RKO (cell line): ENCODE data around the gene ZNF264.
"Not testable (repeated sequence)": the region's sequence is repeated elsewhere in the genome, so short reads cannot be mapped to it uniquely, and the experiment has no call there.

Source experiments
- DNase-seq: peaks from one replicate; pipeline ENCODE4 v3.0.0-alpha.2; 2016; ENCODE audit warnings: low spot score

Gene ZNF264

DNA sequence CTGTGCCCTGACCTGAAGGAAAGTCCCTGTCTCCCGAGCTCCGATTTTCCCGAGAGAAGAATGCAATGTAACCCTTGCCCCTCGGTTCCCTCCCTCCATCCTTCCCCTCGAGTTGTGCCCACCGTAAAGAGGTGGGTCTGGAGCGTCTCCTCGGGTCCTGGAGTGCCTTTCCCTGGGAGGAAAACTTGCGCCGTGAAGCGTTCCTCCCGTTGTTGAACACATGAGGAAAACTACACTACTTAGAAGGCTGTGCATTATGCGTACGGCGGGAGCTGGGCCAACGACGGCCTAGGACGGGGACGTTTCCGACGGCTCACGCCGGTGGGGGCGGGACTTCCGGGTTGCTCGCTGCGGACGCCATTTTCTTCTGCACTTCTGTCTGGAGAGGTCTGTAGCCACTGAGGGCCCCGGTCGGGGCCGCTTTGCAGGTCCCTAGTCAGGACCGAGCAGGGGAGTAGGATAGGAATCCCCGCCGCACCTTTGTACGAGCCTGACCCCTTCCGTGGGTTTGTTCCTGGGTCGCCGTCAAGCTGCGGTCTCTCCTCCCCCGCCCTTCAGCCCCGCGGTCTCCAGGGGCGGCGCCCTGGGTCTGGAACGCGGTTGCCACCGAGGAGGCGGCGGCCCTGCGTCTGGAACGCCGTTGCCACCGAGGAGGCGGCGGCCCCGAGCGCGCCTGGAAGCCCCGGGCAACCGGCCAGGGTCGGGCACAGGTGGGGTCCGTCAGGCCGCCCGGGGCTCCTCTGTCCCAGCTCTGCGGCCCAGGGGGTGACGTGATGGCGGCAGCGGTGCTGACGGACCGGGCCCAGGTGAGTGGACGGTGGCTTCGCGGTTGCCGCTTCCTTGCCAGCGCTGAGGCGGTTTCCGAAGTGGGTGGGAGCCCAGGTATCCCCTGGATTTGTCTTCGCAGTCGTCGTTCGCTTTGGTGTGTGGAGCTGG lies at the start of gene ZNF264:
Gene ZNF264 (plus strand): TSS at position 360 of the 936 bp plus-strand sequence. CDS start 414 bp downstream, at position 774.
- DNase-seq, result peak; percentile 87

DNA sequence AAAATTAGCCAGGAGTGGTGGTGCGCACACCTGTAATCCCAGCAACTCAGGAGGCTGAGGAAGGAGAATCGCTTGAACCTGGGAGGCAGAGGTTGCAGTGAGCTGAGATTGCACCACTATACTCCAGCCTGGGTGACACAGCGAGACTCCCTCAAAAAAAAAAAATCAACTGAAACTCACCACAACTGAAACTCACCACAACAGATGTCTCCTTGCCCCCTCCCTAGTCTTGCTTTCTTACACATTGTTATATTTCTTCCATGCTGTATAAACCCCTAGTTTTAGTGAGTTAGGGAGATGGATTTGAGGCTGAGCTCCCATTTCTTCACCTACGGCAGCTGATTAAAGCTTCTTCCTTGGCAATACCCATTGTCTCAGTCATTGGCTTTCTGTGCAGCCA lies 49.6 kb upstream of the ZNF264 start:
- DNase-seq, result no peak

DNA sequence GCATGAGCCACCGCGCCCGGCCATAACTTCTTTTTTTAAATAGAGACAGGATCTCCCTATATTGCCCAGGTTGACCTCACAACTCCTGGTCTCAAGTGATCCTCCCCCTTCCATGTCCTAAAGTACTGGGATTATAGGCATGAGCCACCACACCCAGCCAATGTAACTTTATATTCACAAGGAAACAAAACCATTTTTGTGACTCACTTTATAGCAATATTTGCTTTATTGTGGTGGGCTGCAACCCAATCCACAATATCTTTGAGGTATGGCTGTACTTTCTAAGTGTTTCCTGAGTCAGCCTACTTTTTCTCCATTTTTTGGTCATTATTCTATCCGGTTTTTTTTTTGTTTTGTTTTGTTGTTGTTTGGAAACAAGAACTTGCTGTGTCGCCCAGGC lies 38.4 kb upstream of the ZNF264 start:
- no peak for DNase-seq

DNA sequence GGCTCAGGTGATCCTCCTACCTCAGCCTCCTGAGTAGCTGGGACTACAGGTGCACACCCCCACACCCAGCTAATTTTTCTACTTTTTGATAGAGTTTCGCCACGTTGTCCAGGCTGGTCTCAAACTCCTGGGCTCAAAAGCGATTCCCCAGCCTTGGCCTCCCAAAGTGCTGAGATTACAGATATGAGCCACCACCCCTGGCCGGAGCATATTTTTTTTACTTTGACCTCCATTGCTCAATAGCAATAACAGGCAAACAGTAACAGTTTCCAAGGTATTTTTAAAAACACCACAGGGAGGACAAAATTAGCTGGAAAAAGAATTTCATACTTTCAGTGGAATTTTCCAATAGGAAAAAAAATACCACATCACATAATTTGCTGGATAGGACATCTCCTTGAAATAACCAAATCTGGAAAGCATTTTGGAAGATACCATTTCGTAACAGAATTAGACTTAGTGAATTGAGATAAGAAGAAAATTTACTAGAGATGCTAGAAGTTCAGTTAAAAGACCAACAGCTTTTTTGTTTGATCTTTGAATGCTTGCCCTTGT lies 29.2 kb upstream of the ZNF264 start:
- DNase-seq, result no peak

DNA sequence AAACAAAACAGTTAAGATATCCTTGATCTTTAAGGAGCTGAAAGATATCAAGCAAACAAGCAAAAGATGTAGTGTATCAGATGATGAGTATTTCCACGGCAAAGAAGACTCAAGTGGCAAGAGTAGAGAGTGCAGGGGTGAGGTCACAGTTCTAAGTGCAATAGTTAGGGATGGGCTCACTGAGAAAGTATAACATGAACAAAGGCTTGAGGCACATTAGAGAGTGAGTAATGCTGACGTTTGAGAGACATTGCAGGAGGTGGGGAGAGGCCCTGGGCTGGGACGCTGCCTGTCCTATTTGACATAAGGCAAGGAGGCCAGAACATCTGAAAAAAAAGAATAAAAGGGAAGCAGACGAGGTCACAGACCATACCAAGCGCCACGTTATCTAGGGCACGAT lies 25.5 kb upstream of the ZNF264 start:
- DNase-seq, result peak; percentile 72

DNA sequence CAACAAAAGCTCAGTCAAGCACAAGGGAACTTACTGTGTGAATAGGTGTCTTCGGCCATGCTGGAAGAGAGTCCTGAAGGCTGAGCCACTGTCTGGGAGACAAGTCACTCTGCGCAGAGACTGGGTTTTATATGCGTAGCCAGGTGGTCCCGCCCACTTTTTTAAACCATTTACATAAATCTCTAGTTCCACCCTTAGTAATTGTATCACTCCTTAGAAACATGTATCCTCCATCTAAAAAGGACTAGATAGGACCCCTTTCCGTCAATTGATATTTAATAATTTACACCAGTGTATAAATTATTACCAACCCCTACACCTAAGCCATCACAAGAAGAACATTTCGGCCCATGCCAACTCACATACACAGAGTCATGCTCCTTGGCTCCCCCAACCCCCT lies 23.9 kb upstream of the ZNF264 start, which contains the start of gene DUXA:
Gene DUXA (minus strand): TSS at position 101 of the 400 bp plus-strand sequence. CDS start 42 bp downstream, at position 59.
- DNase-seq, result no peak

DNA sequence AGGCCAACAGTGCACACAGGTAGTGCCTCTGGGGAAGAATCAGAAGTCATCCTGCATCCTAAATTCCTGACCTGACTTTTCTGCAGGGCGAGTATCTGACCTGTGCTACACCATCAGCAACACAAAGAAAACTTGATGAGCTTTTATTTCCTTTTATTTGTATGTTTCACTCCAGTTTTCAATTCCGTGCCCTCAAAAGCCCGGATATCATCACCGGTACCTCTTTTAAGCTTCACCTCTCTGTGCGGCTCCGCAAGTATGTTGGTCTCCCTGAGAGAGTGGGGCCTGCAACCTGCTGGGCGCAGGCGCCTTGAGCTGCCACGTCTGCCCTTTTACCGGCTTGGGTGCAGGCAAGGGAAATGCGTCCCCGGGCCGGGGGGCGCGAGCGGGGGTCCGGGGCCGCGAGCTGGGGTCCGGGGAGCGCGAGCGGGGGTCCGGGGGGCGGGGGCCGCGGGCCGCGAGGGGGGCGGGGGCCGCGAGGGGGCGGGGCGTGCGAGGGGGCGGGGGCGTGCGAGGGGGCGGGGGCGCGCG lies 19.7 kb upstream of the ZNF264 start:
- no peak for DNase-seq

DNA sequence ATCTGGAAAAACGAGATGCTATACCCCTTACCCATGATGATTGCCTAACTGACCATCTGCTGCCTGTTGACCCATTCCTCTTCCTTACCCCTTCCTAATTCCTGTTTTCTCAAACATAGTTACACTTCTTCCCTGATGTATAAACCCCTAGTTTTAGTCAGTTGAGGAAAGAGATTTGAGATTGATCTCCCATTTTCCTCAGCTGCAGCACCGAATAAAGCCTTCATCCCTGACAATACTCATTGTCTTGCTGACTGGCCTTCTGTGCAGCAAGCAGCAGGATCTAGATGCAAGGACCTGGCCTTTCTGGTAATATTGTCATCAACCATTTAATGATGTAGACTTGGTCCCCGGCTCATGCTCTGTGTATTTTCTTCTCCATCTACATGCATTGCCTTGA lies 999 bp upstream of the ZNF264 start:
- no peak for DNase-seq

DNA sequence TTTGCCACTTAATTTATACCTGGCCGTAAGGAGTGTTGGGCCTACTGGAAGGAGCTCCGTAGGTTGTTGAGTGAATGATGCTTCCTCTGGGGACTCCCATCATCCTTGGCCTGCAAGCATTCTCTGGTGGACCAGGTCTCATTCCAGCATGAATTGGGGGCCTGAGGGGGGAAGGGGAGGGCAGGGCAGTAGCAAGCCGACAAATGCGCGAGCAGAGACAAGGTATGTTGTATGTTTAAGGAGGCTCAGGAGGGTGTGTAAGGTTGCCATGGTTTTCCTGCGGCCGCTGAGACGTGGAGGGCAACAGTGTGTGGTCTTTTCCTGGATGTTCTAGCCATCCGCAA lies 749 bp downstream of the ZNF264 start:
- peak; percentile 9 for DNase-seq

DNA sequence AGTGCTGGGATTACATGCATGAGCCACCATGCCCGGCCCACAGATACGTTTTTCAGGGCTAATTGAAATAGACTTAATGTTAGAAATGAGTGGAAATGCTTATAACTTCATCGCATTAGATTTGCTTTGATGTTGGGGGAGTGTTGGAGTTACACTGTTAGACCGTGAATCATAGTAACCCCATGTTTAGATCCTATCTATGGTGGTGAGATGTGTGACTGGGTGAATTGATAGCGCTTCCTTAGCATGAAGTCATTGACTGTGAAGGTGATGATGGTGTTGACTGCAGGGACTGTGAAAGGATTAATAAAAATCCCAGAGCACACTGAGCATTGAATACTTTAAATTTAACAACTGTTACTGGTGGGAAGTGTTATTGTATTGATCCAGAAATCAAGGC lies 1.7 kb downstream of the ZNF264 start:
- no peak for DNase-seq

DNA sequence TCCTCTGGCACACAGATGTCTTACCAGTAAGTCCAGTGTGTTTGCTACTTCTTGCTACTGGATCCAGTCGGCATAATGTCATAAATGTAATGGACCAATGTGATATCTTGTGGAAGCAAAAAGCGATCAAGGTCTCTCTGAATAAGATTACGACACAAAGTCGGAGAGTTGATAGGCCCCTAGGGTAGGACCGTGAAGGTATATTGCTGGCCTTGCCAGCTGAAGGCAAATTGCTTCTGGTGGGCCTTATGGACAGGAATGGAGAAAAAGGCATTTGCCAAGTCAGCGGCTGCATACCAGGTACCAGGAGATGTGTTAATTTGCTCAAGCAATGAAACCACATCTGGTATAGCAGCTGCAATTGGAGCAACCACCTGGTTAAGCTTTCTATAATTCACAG lies 6.6 kb downstream of the ZNF264 start:
- DNase-seq, result not testable (repeated sequence)

DNA sequence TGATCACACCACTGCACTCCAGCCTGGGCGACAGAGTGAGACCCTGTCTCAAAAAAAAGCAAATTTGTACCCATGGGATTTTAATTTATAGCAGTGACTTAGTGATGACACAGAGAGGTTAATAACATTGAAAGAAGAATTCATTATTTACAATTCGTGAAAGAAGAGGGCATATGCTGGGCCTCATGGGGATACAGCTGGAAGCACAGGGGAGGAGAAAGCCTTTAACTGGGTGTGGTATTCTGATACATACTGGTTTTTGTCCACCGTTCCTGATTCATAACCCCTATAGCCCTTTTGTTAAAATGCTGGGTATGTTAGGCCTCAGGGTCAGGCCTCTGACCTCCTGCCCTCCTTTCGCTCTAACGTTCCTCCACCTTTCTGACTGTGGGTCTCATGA lies 10.9 kb downstream of the ZNF264 start:
- DNase-seq, result no peak

DNA sequence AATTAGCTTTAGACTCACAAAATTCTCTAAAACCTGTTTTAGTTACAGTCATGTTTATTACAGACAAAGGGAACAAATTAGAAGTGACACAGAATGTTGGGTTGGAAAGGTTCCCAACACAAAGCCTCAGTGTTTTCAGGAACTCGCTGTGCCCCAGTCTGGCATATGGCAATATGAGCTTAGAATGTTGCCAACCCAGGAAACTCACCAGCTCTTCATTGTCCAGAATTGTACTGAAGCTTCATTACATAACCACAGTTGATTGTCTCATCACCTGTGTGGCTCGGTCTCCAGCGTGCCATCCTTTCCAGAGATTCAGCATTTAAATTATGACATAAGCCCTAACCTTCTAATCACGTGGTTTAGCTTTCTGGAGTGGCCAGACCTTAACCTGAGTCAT lies 19.1 kb downstream of the ZNF264 start:
- DNase-seq, result no peak

DNA sequence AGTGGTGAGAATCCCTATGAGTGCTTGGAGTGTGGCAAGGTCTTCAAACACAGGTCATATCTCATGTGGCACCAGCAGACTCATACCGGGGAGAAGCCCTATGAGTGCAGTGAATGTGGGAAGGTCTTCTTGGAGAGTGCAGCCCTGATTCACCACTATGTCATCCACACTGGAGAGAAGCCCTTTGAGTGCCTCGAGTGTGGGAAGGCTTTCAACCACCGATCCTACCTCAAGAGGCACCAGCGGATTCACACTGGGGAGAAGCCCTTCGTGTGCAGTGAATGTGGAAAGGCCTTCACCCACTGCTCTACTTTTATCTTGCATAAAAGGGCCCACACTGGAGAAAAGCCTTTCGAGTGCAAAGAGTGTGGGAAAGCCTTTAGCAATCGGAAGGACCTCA lies 20.8 kb downstream of the ZNF264 start:
- peak; percentile 46 for DNase-seq

DNA sequence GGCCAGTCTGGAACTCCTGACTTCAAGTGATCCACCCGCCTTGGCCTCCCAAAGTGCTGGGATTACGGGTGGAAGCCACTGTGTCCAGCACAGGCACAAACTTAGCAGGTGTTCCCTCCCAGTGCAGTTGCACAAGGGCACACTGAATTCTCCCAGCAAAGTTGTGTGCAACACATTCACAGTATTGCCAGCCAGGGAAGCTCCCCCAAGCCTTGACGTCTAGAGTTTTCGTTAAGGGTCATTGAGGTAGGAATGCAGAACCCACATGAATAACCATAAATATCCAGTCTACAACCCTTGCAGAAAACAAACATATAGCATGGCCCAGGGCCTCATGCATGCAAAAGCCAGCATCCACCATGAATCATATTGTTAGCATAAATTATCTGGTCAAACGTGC lies 36.2 kb downstream of the ZNF264 start:
- DNase-seq, result no peak

DNA sequence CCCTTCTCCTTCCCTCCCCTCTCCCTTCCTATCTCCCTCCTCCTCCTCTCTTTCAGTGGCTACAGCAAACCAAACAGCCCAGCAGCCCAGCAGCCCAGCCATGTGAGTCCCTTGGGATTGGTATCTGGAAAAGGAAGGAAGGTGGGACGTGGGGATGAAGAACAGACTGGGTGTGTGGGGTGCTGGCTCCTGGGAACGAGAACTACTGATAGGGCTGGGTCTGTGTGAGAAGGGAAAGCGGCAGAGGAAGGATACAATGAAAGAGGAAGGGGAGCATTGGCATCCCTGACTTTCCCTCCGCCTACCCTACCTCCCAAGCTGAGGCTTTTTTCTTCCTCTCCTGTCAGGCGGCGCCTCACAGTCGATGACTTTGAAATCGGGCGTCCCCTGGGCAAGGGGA lies 40.4 kb downstream of the ZNF264 start:
- DNase-seq, result no peak

DNA sequence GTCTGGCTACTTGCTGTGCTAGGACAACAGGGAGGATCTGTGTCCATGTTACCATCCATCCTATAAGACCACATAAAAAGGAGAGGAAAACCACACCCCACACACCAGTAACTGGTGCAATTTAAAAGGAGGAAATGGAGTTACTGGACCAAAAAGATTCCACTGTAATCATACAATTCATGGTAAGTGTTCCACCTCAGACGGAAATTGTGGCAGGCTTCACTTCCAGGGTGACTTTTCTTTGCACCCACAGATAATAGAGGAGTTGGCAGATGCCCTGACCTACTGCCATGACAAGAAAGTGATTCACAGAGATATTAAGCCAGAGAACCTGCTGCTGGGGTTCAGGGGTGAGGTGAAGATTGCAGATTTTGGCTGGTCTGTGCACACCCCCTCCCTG lies 41.9 kb downstream of the ZNF264 start:
- DNase-seq, result no peak

DNA sequence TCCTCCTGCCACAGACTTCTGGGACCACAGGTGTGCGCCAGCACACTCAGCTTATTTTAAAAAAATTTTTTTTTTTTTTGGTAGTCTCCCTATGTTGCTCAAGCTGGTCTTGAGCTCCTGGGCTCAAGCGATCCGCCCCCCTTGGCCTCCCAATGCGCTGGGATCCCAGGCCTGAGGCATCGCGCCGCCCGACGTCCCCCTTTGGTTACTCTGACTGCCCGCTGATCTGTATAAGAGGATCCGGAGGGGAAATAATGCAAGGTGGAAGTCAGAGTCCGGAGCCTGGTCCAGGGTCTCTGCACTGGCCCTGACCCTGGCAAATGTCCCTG lies 48.6 kb downstream of the ZNF264 start:
- DNase-seq, result no peak

DNA sequence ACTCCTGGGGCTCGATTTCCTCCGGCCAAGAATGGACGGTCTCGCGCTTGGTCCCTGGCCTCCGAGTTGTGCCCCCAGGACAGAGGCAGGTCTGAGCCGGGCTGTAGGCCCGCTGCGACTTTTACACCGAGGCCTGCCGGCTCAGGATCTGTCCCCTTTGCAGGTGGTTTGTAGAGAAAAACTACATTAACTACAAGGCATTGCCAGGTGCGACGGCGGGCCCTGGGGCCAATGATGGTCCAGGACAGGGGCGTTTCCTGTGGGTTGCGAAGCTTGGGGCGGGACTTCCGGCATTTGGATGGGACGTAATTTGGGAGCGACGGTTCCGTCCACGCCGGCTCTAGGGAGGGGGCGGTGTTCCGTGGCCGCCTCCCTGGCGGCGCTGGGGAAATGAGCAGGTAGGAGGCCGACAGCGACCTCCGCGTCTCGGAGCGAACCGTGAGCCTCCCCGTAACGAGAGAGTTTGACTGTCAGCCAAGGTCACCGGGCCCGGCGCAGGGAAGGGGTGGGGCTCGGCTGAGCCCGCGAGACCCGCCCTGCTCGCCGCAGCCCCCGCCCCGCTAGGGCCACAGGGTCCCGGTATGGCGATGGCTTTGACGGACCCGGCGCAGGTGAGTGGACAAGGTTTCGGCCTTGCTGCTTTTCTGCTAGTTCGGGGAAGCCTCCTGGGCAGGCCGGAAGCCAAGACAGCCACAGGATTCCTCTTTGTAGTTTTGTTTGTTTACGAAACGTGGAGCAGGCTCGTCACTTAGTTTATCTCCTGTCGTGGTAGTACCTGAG lies 49.2 kb downstream of the ZNF264 start, which contains the start of gene ZNF805:
Gene ZNF805 (plus strand): TSS at position 322 of the 780 bp plus-strand sequence. CDS start 260 bp downstream, at position 582.
- DNase-seq, result peak; percentile 89

DNA sequence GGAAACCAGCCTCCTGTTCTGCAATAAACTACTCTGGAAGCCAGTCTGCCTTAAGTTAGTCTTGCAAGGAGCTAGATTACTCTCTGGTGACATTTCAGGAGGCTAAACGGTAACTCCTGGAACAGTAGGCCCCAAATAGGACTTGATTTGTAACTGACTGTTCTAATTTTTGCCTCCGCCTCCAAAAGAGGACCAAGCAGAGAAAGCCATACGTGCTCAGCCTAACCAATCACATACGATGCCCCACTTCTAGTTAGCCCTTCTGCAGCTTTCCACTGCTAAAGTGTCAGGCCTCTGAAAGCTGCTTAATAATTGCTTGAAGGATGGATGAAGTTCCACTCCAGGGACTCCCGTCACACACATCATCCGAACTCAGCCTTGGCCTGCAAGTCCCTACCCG lies 49.9 kb downstream of the ZNF264 start:
- DNase-seq, result peak; percentile 30

DNA sequence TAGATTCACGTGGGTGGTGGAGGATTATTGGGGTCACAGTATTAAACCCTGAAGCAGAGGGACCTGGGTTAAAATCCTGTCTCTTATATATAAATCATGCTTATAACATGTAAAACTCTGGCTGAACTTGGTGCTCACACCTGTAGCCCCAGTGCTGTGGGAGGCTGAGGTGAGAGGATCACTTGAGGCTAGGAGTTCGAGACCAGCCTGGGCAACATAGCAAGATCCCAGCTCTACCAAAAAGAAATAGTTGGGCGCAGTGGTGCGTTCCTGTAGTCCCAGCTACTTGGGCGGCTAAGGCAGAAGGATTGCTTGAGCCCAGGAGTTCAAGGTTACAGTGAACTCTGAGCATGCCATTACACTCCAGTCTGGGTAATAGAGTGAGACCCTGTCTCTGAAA lies 51.5 kb downstream of the ZNF264 start:
- no peak for DNase-seq

DNA sequence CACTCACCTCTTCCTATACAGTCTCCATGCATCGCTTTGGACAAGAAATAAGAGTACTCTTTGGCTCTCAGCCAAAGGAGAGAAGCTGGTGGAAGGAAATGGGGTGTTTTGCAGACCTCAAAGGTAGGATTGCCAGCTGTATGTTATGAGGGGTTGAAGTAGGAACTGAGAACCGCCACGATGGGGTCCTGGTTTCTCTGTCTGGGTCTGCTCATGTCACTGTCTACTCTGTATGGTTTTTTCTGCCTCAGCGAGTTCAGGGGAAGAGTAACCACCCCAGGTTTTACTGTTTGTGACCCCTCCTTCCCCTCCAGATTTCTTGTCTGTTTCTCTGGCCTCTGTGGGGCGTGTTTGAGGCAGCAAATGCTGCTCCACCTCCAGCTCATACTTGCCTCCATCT lies 53.2 kb downstream of the ZNF264 start:
- no peak for DNase-seq

DNA sequence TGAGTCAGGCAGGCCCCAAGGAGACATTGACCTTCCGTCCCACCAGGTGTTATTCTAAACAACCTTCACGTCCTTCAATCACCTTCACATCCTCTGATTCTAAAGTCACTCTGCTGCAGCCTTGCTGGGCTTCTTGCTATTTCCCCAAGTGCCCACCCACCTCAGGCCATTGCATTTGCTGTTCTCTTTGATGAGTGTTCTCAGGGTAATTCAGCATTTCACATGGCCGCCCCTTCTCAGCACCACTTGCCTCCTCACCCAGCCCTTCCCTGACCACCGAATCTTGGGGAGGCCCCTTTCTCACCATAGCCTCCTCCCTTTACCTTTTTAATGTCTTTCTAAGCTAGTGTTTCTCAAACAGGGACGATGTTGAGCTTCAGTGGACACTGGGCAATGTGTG lies 53.8 kb downstream of the ZNF264 start:
- no peak for DNase-seq
